ENCODE results near the gene NECAP2.
"Not testable (repeated sequence)": the region's sequence is repeated elsewhere in the genome, so short reads cannot be mapped to it uniquely, and the experiment has no call there.

The NECAP2 gene

GRCh38 chr1:16500466-16500865, 59.9 kb downstream of the NECAP2 start:
- DNase-seq = not testable (repeated sequence)

- DNase-seq = not testable (repeated sequence)
Observed at GRCh38 chr1:16500975-16501374, 60.5 kb downstream of the NECAP2 start.

- DNase-seq = not testable (repeated sequence)
Observed at GRCh38 chr1:16501446-16501845, 60.9 kb downstream of the NECAP2 start.

DNA sequence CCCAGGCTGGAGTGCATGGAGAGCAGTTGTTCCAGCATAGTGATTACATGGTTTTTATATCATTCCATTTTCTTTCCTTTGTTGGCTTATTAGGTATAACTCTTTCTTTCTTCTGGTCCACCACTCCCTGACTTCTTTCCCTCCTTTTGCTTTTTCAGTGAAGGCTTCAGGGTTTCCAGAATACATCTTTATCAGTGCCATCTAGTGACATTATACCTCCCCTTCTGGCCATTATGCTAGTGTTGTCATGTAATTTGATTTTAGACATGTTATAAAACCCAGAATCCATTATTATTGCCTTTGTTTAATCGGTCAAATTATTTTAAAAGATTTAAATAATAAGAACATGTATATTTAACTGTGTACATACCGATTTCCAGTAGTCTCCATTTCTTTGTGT, 63.0 kb downstream of the NECAP2 start:
- no peak for DNase-seq

DNA sequence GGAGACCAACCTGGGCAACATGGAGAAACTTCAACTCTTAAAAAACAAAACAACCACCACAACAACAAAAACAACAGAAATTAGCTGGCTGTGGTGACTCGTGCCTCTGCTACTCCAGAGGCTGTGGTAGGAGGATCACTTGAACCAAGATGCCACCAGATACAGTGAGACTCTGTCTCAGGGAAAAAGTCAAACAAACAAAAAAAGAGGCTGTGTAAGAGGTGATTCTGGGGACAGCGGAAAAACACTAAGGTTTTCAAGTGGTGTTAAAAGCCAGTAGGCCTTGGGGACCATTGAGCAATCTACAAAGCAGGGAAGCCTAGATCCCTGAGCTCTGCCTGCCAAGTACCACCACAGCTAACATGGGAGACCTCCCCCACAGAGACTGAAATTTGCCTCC, 65.3 kb downstream of the NECAP2 start:
- not testable (repeated sequence) for DNase-seq

DNA sequence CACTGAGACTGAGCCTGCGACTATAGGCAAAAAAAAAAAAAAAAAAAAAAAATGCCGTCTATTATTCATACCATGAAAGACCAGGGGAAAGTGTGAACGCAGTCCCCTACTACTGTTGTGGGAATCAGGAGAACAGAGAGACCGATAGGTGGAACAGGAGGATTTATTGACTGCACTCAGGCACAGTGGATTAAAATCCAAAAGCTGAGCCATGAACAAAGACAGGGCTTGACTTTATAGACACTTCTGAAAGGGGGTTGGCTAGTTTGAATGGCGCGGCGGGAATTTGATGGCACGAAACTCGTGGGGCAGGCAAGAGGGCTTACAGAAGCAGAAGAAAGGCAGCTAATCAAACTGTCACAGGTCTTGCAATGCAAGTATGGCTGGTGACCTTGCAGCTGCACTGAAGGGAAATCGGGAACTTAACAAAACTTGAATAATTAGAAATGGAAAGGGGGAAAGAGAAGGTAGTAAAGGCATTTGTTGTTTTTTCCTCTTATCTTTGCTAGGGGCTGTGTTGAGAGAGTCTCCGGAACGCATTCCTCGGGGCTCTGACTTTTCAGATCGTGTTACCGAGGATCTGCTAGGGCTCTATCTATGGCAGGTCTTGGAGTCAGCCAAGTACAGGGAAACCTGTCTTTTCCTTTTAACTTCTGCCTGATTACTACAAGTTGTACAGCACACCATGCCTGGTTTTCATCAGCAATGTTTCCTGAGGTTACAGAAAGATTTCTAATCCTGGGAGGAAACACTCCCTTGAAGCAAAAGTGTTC, 66.0 kb downstream of the NECAP2 start:
- DNase-seq = not testable (repeated sequence)

DNA sequence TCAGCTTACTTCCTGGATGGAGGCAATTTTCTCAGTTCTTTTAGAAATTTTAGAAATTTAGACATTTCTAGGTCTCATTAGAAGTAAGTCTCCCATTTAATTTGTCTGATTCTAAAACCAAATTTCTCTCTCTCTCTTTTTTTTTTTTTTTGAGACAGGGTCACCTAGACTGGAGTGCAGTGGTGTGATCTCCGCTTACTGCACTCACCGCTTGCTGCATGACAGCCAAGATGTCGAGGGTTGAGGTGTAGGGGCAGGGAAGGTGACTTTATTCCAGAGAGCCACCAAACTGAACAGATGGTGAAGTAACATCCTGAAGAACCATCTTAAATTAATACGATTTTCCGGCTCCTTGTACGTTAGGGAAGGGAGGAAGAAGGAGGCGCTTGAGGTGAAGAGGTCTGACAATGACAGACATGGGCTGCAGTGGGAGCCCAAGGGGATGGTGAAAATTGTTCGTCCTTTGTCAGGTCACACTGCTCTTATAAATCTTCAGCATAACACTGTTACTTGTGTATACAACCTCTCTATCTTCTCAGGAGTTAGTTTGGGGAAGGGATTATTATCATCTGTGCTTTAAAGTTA, 68.4 kb downstream of the NECAP2 start:
- peak; percentile 21 for DNase-seq

Data from CD4-positive, alpha-beta T cell treated with Interleukin-10 for 1 hour (primary cell).